Right lobe of liver (tissue), 6 donors: ENCODE results near the gene ZNF597. TPM values are rescaled to one million over a fixed set of nuclear protein-coding genes. Genes with fewer than 3 reads are reported as not detected.

ENCODE experiments used
- ATAC-seq, 4 donors: fragments of 200-7000 bp; cut with Tn5 transposase; one replicate each; pipeline ENCODE4 v1.9.1; 2020; ENCODE audit warnings: mild to moderate bottlenecking in 4 of 4, moderate library complexity in 4 of 4
- DNase-seq, 3 donors: peaks; one replicate each; pipeline ENCODE4 v3.0.0-alpha.2; 2020
- H3K27ac ChIP-seq, 3 donors: fragments of 200-600 bp; one replicate each; pipeline ENCODE4 v1.8.0; 2022
- H3K27me3 ChIP-seq, 2 donors: fragments of 200-600 bp; one replicate each; pipeline ENCODE4 v1.8.0; 2022
- H3K36me3 ChIP-seq, 4 donors: fragments of 200-600 bp; sonication (generic) in 1 of 4; one replicate each; pipeline versions ENCODE4 v1.5.1 to v1.8.0; 2017 to 2022; ENCODE audit warnings: control low read depth in 1 of 4
- H3K4me1 ChIP-seq, 4 donors: fragments of 200-600 bp; sonication (generic) in 1 of 4; one replicate each; pipeline versions ENCODE4 v1.5.1 to v1.8.0; 2017 to 2022; ENCODE audit warnings: control low read depth in 1 of 4
- H3K4me3 ChIP-seq, 3 donors: fragments of 200-600 bp; one replicate each; pipeline ENCODE4 v1.8.0; 2022
- H3K9me3 ChIP-seq, 4 donors: fragments of 200-600 bp; sonication (generic) in 1 of 4; one replicate each; pipeline versions ENCODE4 v1.5.1 to v1.8.0; 2017 to 2022; ENCODE audit warnings: control low read depth in 1 of 4
- POLR2A ChIP-seq: fragments of 450-650 bp; IDR thresholded peaks from one replicate; pipeline ENCODE4 v1.6.1; 2017; ENCODE audit warnings: antibody characterized with exemption, mild to moderate bottlenecking
- WGBS: methylation state at CpG from one replicate; pipeline ENCODE4 v1.1.6; 2018; ENCODE audit warnings: low coverage, low lambda C conversion rate; ENCODE audit not compliant: insufficient coverage; ENCODE audit errors: missing lambda C conversion rate; 5-methylcytosine and 5-hydroxymethylcytosine counted together
- intact Hi-C, 2 donors: fragments of 100-400 bp; cut with DNase I; formaldehyde crosslinking; loops; one replicate each; pipeline versions ENCODE4 v1.11.2 to v1.14.1; 2022
- total RNA-seq, 6 experiments: library from RNA; depleted of rRNA in 2 of 6; stranded (reverse); fragments of >200 nt in 2 of 6; fragmentation: NEBNext Ultra II Directional in 3 of 6; extraction: Animal tissue kit (Norgen Biotek cat#: 25700) in 3 of 6; gene quantifications; one replicate each; pipeline versions ENCODE4 v1.1.0 to v1.2.4, GENCODE V29; 2016 to 2023
- TF ChIP-seq, protein P1 (sequence below), 4 donors: fragments of 200-600 bp in 3 of 4; fragments of 450-650 bp in 1 of 4; IDR thresholded peaks; one replicate each; pipeline versions ENCODE4 v1.5.1 to v1.8.0; 2016 to 2022; ENCODE audit warnings: antibody characterized with exemption in 4 of 4, mild to moderate bottlenecking in 2 of 4
- donor health status: DM: no; HTN: yes; CAD: no.
- donor health status: DM: no; HTN: no; CAD: no.
- donor health status: DM: no; HTN: no; CAD: no.
- donor health status: DM: no; HTN: yes; CAD: no.
- donor health status: DM: no; HTN: yes; CAD: no.

Gene ZNF597
- total RNA-seq, 6 experiments from 2014 or later, result 0.86 to 1.7 (median 1.1) TPM

DNA sequence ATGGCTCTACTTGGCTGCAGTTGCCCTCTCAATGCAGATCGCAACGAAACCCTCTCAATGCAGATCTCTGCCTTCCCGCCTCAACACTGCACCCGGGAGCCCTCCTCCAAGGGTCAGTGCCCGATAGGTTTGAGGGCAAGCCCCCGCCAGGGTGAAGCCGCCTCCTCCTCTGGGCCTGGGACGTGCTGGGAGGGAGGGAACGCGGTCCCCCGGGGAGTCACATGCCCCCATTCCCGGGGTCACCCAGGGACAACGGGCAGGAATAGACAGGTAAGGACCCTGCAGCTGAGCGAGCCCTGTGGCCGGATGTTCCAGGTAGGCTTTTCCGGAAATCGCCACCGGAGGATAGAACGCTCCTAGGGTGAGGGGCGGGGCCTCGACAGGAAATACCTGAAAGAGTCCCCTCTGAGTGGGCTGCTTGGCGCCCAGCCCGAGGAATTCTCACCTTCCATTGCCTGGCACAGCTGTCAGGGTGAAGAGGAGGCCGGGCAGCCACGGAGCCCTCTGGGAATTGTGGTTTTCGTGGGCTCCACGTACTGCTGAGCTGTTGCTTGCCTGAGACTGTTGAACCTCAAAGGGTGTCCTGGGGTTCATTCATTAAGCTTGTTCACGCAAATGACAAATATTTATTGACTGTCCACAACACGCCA lies 29.4 kb downstream of the ZNF597 start:
- peaks cover 2 to 11% (median 10%) of the 10 kb centered on the region in 4 donors for H3K9me3 ChIP-seq
- intact Hi-C loops, result no loop called here
- no peak overlapping the region for H3K27ac ChIP-seq
- ATAC-seq, result no peak
- no peaks in the 10 kb centered on the region for H3K4me1 ChIP-seq
- H3K36me3 ChIP-seq, result peaks cover 0 to 3% (median 0%) of the 10 kb centered on the region in 4 donors
- WGBS, result 20% methylated on average over 1 of the region's 29 CpGs
- no peak for TF ChIP-seq POLR2A
- TF ChIP-seq, protein P1, sequence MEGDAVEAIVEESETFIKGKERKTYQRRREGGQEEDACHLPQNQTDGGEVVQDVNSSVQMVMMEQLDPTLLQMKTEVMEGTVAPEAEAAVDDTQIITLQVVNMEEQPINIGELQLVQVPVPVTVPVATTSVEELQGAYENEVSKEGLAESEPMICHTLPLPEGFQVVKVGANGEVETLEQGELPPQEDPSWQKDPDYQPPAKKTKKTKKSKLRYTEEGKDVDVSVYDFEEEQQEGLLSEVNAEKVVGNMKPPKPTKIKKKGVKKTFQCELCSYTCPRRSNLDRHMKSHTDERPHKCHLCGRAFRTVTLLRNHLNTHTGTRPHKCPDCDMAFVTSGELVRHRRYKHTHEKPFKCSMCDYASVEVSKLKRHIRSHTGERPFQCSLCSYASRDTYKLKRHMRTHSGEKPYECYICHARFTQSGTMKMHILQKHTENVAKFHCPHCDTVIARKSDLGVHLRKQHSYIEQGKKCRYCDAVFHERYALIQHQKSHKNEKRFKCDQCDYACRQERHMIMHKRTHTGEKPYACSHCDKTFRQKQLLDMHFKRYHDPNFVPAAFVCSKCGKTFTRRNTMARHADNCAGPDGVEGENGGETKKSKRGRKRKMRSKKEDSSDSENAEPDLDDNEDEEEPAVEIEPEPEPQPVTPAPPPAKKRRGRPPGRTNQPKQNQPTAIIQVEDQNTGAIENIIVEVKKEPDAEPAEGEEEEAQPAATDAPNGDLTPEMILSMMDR (IDR thresholded peaks at IDR 0.05), result no peak
- DNase-seq, result no peak
- H3K4me3 ChIP-seq, result no peak overlapping the region
- no peaks in the 10 kb centered on the region for H3K27me3 ChIP-seq

- Histone ChIP-seq H3K27me3 (no peaks in the 10 kb centered on the region), H3K4me3 (no peak overlapping the region), H3K27ac (no peak overlapping the region), H3K36me3 (peaks cover 0 to 37% (median 6%) of the 10 kb centered on the region in 4 donors), H3K4me1 (no peaks in the 10 kb centered on the region), H3K9me3 (peaks cover 6 to 41% (median 28%) of the 10 kb centered on the region in 4 donors)
- ATAC-seq (no peak), DNase-seq (no peak)
- no peak for TF ChIP-seq POLR2A
- TF ChIP-seq, protein P1 (IDR thresholded peaks at IDR 0.05), result no peak
- intact Hi-C loops, result no loop called here
- WGBS, result 99% methylated on average over 10 of the region's 12 CpGs
Measured at GRCh38 chr16:3408561-3409197, 34.6 kb downstream of the ZNF597 start.

DNA sequence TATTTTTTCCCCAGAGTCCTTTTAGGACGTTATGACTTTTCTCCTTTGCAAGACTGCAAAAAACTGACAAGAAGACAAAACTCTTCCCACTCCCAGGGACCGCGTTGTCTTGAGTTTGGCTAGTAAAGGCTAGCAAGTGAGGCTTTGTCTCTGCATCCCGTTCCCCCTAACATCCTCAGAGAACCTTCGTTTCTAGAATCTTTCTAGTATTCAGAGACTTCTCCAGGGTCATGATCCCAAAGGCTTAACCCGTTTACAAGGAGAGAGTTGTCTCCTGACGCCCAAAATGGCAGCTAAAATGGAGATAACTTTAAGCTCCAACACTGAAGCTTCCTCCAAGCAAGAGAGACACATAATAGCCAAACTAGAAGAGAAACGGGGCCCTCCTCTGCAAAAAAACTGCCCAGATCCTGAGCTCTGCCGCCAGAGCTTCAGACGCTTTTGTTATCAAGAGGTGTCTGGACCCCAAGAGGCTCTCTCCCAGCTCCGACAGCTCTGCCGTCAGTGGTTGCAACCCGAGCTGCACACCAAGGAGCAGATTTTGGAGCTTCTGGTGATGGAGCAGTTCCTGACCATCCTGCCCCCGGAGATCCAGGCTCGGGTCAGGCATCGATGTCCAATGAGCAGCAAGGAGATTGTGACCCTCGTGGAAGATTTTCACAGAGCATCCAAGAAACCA lies 41.4 kb downstream of the ZNF597 start:
- ATAC-seq, result no peak
- DNase-seq, result no peak
- peak overlapping the region; percentile 48 to 76 (median 69) for H3K27ac ChIP-seq

More for the DNA sequence above, 41.4 kb downstream of the ZNF597 start:
- Histone ChIP-seq H3K36me3 (peaks cover 0 to 25% (median 8%) of the 10 kb centered on the region in 4 donors), H3K4me3 (peak overlapping the region; percentile 91 to 97 (median 93)), H3K9me3 (peaks cover 0 to 16% (median 5%) of the 10 kb centered on the region in 4 donors), H3K27me3 (no peaks in the 10 kb centered on the region), H3K4me1 (peaks cover 0 to 13% (median 4%) of the 10 kb centered on the region in 4 donors)
- 13% methylated on average over 8 of the region's 17 CpGs for WGBS
- TF ChIP-seq, protein P1 (IDR thresholded peaks at IDR 0.05), result no peak
- no peak for TF ChIP-seq POLR2A
- intact Hi-C loops, result no loop called here
